Loucy (cell line): ENCODE measurements around the gene ZPBP2.
"Not testable (repeated sequence)": the region's sequence is repeated elsewhere in the genome, so short reads cannot be mapped to it uniquely, and the experiment has no call there.

Source experiments
- H2AFZ ChIP-seq: fragments of 200-600 bp; sonication (generic); 2 replicates; pipeline ENCODE4 v1.6.0; 2016; ENCODE audit warnings: antibody characterized with exemption, mild to moderate bottlenecking, low read length, moderate library complexity
- H3F3A ChIP-seq: fragments of 200-600 bp; 2 replicates; pipeline ENCODE4 v1.6.0; 2016; ENCODE audit warnings: antibody characterized with exemption, low read depth, mild to moderate bottlenecking
- H3K27me3 ChIP-seq: fragments of 200-600 bp; sonication (generic); 2 replicates; pipeline ENCODE4 v1.6.1; 2014; ENCODE audit warnings: low read length, mild to moderate bottlenecking; ENCODE audit not compliant: insufficient read depth, poor library complexity, severe bottlenecking
- H3K36me3 ChIP-seq: fragments of 200-600 bp; sonication (generic); 2 replicates; pipeline ENCODE4 v1.6.1; 2016; ENCODE audit warnings: low read length; ENCODE audit not compliant: insufficient read depth
- H3K4me1 ChIP-seq: fragments of 200-600 bp; sonication (generic); 2 replicates; pipeline ENCODE4 v1.5.1; 2014; ENCODE audit warnings: low read length, mild to moderate bottlenecking; ENCODE audit not compliant: insufficient read depth, poor library complexity, severe bottlenecking
- H3K4me2 ChIP-seq: fragments of 200-600 bp; sonication (generic); 2 replicates; pipeline ENCODE4 v1.6.0; 2014; ENCODE audit warnings: antibody characterized with exemption, low read length, low read depth, mild to moderate bottlenecking; ENCODE audit not compliant: poor library complexity, severe bottlenecking
- H3K4me3 ChIP-seq: fragments of 200-600 bp; sonication (generic); 2 replicates; pipeline ENCODE4 v1.5.1; 2014; ENCODE audit warnings: low read length, mild to moderate bottlenecking, mixed read lengths; ENCODE audit not compliant: poor library complexity, severe bottlenecking
- H3K79me2 ChIP-seq: fragments of 200-600 bp; sonication (generic); 2 replicates; pipeline ENCODE4 v1.6.1; 2014; ENCODE audit warnings: low read length; ENCODE audit not compliant: insufficient read depth
- H3K9ac ChIP-seq: fragments of 200-600 bp; sonication (generic); 2 replicates; pipeline ENCODE4 v1.6.0; 2014; ENCODE audit warnings: mild to moderate bottlenecking, low read depth, low read length, moderate library complexity; ENCODE audit not compliant: poor library complexity, severe bottlenecking
- H3K9me2 ChIP-seq: fragments of 200-600 bp; sonication (generic); replicated peaks from 2 replicates; pipeline ENCODE4 v1.6.1; 2016; ENCODE audit warnings: low read depth, low read length, mixed read lengths
- H3K9me3 ChIP-seq: fragments of 200-600 bp; sonication (generic); 2 replicates; pipeline ENCODE4 v1.6.1; 2014; ENCODE audit warnings: mild to moderate bottlenecking, antibody characterized with exemption, low read length, low read depth; ENCODE audit not compliant: insufficient read depth
- H4K20me1 ChIP-seq: fragments of 200-600 bp; sonication (generic); 2 replicates; pipeline ENCODE4 v1.6.0; 2014; ENCODE audit warnings: antibody characterized with exemption, low read length, mild to moderate bottlenecking; ENCODE audit not compliant: insufficient read depth, poor library complexity, severe bottlenecking
- CTCF ChIP-seq: fragments of 200-600 bp; sonication (generic); conservative IDR thresholded peaks from 2 replicates; pipeline ENCODE4 v1.5.1; 2014; ENCODE audit warnings: mild to moderate bottlenecking, antibody characterized with exemption, low read length
- EZH2phosphoT487 ChIP-seq: fragments of 200-600 bp; IDR thresholded peaks from 2 replicates; pipeline ENCODE4 v1.6.1; 2018; ENCODE audit warnings: antibody characterized with exemption, mild to moderate bottlenecking, moderate library complexity, borderline replicate concordance

ZPBP2 gene

GRCh38 chr17:39845052-39845846, 22.8 kb upstream of the ZPBP2 start:
- H3K4me1 ChIP-seq: no peaks in the 10 kb centered on the region
- no peak overlapping the region for H2AFZ ChIP-seq
- no peaks in the 10 kb centered on the region for H3K9me3 ChIP-seq
- peaks cover 9% of the 10 kb centered on the region for H3K27me3 ChIP-seq
- no peaks in the 10 kb centered on the region for H4K20me1 ChIP-seq
- H3F3A ChIP-seq: no peaks in the 10 kb centered on the region
- H3K36me3 ChIP-seq: no peaks in the 10 kb centered on the region
- H3K4me2 ChIP-seq: no peak overlapping the region
- no peaks in the 10 kb centered on the region for H3K79me2 ChIP-seq
- no peaks in the 10 kb centered on the region for H3K9me2 ChIP-seq
- no peak overlapping the region for H3K9ac ChIP-seq
- no peak overlapping the region for H3K4me3 ChIP-seq
- TF ChIP-seq EZH2phosphoT487 (no peak), CTCF (no peak)

DNA sequence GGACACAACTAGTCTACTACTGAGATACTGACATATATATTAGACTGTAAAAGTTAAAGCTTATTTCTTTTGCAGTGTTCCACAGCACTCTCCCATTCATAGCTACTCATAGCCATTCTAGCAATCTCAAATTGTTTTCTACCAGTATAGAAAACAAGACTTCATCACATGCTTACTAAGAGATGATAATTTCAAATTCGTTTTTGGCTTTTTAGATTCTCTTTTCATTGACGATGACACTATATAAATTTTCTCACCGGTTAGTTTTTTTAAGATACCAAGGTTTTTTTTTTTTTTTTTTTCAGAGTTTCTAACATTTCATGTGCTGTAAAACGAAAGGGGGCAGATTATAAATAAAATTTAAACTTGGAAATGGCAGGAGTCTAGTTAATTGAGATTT, 21.8 kb upstream of the ZPBP2 start:
- no peak for TF ChIP-seq EZH2phosphoT487
- TF ChIP-seq CTCF: no peak
- Histone ChIP-seq H2AFZ (no peak overlapping the region), H4K20me1 (no peaks in the 10 kb centered on the region), H3K79me2 (no peaks in the 10 kb centered on the region), H3K9me3 (no peaks in the 10 kb centered on the region), H3K9ac (no peak overlapping the region), H3K4me3 (no peak overlapping the region), H3K36me3 (no peaks in the 10 kb centered on the region), H3K27me3 (peaks cover 9% of the 10 kb centered on the region), H3K4me2 (no peak overlapping the region), H3F3A (no peaks in the 10 kb centered on the region), H3K4me1 (no peaks in the 10 kb centered on the region), H3K9me2 (no peaks in the 10 kb centered on the region)

DNA sequence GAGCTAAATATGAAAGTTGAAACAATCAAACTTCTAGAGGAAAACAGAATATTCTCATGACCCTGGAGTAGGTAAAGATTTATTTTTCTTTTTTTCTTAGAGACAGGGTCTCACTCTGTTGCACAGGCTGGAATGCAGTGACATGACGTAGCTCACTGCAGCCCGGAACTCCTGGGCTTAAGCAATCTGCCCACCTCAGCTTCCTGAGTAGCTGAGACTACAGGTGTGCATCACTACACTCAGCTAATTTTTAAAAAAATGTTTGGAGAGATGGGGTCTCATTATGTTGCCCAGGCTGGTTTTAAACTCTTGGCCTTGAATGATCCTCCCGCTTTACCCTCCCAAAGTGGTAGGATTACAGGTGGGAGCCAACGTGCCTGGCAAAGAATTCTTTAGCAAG, 19.4 kb upstream of the ZPBP2 start:
- H3F3A ChIP-seq: no peaks in the 10 kb centered on the region
- no peaks in the 10 kb centered on the region for H3K79me2 ChIP-seq
- peaks cover 9% of the 10 kb centered on the region for H3K27me3 ChIP-seq
- no peak overlapping the region for H3K4me2 ChIP-seq
- no peaks in the 10 kb centered on the region for H3K4me1 ChIP-seq
- TF ChIP-seq CTCF (no peak), EZH2phosphoT487 (no peak)
- no peak overlapping the region for H3K9ac ChIP-seq
- no peaks in the 10 kb centered on the region for H3K36me3 ChIP-seq
- H3K9me2 ChIP-seq: no peaks in the 10 kb centered on the region
- no peaks in the 10 kb centered on the region for H4K20me1 ChIP-seq
- no peak overlapping the region for H3K4me3 ChIP-seq
- H2AFZ ChIP-seq: no peak overlapping the region
- no peaks in the 10 kb centered on the region for H3K9me3 ChIP-seq

GRCh38 chr17:39850186-39850585, 17.8 kb upstream of the ZPBP2 start:
- H3F3A ChIP-seq, H3K4me1 ChIP-seq, H3K36me3 ChIP-seq, H3K4me3 ChIP-seq, H2AFZ ChIP-seq, H3K9ac ChIP-seq, H3K4me2 ChIP-seq, H3K9me2 ChIP-seq, H4K20me1 ChIP-seq, H3K9me3 ChIP-seq, H3K79me2 ChIP-seq, H3K27me3 ChIP-seq: not testable (repeated sequence)
